HG03558 (cell line): ENCODE data around the gene FAM241A.
"Not testable (repeated sequence)": the region's sequence is repeated elsewhere in the genome, so short reads cannot be mapped to it uniquely, and the experiment has no call there.

Experiments used
- ATAC-seq: cut with Tn5 transposase; IDR thresholded peaks from one replicate; pipeline ENCODE4 v1.9.1; 2021; ENCODE audit warnings: moderate number of reproducible peaks; ENCODE audit not compliant: unreplicated experiment; ENCODE audit errors: extremely low read depth

FAM241A gene

GRCh38 chr4:112145326-112145789 is at the start of gene FAM241A:
Gene FAM241A, plus strand, starts transcription at chr4:112145454. Its CDS starts 127 bp downstream, at chr4:112145581.
- ATAC-seq: peak; percentile 57

- ATAC-seq: no peak
Measured at GRCh38 chr4:112098841-112099530, 46.3 kb upstream of the FAM241A start.

GRCh38 chr4:112099701-112100297 is 45.5 kb upstream of the FAM241A start:
- peak; percentile 46 for ATAC-seq

GRCh38 chr4:112102875-112103370 is 42.3 kb upstream of the FAM241A start:
- no peak for ATAC-seq

GRCh38 chr4:112105201-112105969 is 39.9 kb upstream of the FAM241A start:
- ATAC-seq: no peak

- no peak for ATAC-seq
Measured at GRCh38 chr4:112109360-112110058, 35.7 kb upstream of the FAM241A start.

- no peak for ATAC-seq
Measured at GRCh38 chr4:112110059-112110425, 35.2 kb upstream of the FAM241A start.

GRCh38 chr4:112111306-112111705 is 33.9 kb upstream of the FAM241A start:
- ATAC-seq: no peak

- not testable (repeated sequence) for ATAC-seq
Measured at GRCh38 chr4:112112095-112112494, 33.2 kb upstream of the FAM241A start.

GRCh38 chr4:112112590-112113170 is 32.6 kb upstream of the FAM241A start:
- ATAC-seq: no peak

- no peak for ATAC-seq
Measured at GRCh38 chr4:112113864-112114263, 31.4 kb upstream of the FAM241A start.

- ATAC-seq: no peak
Measured at GRCh38 chr4:112114452-112114851, 30.8 kb upstream of the FAM241A start.

- no peak for ATAC-seq
Measured at GRCh38 chr4:112118742-112119352, 26.4 kb upstream of the FAM241A start.

GRCh38 chr4:112119353-112119783 is 25.9 kb upstream of the FAM241A start:
- ATAC-seq: peak; percentile 91

- ATAC-seq: no peak
Measured at GRCh38 chr4:112120021-112120420, 25.2 kb upstream of the FAM241A start.

- ATAC-seq: no peak
Measured at GRCh38 chr4:112125416-112125815, 19.8 kb upstream of the FAM241A start.

- no peak for ATAC-seq
Measured at GRCh38 chr4:112127048-112127637, 18.1 kb upstream of the FAM241A start.

GRCh38 chr4:112127803-112128202 is 17.5 kb upstream of the FAM241A start:
- ATAC-seq: no peak

GRCh38 chr4:112128452-112128851 is 16.8 kb upstream of the FAM241A start:
- no peak for ATAC-seq
